HG03457 (cell line): ENCODE results near the gene PC.

Source experiments
- ATAC-seq: cut with Tn5 transposase; IDR thresholded peaks from one replicate; pipeline ENCODE4 v1.9.1; 2021; ENCODE audit warnings: moderate number of reproducible peaks; ENCODE audit not compliant: unreplicated experiment

Gene PC

DNA sequence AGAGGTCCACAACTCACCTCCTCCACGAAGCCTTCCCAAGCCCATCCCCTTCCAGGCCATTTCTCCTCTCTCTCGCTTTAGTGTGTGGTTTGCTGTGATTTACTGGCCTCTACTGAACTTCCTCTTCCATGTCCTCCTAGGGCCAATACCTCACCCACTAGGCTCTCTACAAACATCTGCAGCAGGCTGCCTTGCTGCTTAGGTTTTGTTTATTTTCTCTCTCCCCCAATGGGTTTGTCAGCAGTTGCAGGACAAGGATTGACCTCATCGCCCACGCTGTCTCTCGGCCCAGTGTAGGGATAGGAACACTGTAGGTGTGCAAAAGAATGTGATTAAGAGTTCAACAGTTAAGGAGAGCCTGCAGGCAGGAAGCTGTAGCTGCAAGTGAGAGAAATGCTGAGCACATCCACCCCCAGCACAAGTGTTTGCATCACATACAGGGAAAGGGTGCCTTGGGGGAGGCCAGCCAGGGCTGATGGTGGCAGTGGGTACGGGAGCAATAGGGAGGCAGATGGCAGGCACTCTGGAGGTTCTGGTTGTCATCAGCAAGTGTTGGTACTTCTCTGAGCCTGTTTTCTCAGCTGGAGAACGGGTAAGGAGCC, 1.4 kb downstream of the PC start:
- no peak for ATAC-seq

DNA sequence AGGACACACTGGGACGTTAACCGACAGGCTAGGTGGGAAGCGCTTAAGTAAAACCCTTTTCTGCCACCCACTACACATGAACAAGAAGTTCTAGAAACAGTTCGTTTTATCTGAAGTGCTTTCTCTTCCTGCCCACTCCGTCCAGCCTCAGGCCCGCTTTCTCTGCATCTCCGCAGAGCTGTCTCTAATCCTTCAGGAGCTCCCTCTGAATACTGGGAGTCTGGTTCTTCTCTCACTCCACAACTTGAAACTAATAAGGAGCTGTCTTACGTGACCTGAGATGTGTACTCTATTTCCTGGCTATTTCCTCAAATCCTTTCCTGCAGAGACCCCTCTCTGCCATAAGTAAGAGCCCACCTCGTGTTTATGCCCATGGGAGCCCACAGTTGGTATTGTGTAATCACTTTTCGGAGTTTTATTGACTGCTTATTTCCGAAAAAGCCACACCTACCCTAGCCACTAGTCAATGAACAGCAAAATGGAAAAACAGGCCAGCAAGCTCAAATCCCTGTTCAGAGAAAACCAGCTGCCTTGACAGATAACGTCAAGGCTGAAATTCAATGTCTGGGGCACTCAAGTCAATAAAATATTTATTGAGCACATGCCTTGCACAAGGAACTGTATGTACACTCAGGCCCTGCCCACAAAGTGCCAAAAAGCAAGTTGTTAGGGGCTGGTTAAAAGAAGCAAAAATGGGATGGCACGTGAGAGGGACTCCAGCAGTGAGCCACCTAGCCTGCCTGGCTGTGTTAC, 4.9 kb downstream of the PC start:
- no peak for ATAC-seq

GRCh38 chr11:66951927-66952337, 6.3 kb downstream of the PC start:
- ATAC-seq: no peak

DNA sequence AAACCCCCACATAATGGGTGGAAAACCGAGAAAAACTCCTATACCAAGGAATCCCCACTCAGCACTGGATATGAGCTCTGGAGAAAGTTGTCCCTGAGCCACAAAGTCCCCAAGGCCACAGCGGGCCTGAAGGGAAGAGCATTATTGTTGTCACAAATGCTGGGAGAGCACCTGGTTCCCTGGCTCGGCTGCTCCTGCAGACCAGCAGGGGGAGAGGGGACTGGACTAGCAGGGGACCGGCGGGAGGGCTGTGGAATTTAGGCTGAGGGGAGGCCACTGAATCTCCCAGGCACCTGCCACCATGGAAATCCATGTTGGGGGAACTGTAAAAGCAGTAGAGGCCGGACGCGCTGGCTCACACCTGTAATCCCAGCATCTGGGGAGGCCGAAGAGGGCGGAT, 7.0 kb downstream of the PC start:
- no peak for ATAC-seq

DNA sequence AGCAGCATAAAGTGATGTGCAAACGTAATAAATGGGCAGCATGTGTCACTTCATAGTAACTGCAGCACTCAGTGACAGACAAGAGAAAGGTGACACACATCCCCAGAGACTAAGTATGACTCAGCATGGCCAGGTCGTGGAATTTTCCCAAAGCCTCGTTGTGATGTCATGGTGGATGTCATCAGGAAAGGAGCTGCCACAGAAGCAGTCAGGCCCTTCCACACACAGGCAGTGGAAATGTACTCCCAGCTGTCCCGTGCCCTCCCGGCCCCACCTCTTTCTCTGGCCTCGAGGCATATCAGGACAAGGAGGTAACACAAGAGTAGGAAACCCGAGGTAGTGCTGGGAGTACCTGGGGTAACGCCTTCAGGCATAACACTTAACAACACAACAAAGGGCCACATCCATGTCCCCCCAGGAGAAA, 8.1 kb downstream of the PC start:
- no peak for ATAC-seq

- ATAC-seq: no peak
Measured at GRCh38 chr11:66938582-66939135, 19.5 kb downstream of the PC start.

- ATAC-seq: no peak
Measured at GRCh38 chr11:66937193-66937733, 20.9 kb downstream of the PC start.

GRCh38 chr11:66936311-66936711, 21.9 kb downstream of the PC start:
- no peak for ATAC-seq

DNA sequence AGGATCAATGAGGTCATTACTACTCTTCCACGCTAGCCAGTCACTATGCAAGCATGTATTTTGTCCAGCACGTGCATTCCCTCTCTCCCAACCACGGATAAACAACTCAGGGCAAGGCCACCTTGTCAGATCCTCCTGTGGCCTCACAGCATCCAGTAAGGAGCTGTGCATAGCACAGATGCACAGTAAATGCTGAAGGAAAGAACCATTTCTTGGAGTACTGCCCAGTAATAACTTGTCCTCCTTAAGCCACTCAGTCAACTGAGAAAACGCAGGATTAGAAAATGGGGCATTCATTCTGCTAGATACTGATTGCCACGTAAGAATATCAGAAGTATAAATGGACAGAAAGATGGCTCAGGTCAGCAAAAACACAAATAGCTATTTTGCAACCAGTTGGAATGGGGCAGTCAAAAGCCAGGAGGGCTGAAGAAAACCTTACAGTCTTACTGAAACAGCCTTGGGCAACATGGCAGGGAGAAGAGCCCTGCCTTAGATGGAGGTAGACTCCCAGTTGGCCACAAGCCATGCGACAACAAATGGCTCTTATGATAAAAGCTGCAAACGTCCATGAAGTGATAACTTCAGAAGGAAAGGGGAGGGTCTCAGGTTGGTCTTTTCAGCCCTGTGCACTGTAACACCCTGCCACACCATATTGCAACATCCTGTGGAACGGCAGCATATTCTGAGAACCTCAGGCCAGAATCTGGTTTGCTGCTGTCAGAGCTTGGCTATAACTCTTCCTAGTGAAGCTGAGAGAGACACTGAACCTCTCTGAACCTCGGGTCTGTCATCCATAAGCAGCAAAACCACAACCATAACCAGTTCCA, 23.0 kb downstream of the PC start:
- no peak for ATAC-seq

DNA sequence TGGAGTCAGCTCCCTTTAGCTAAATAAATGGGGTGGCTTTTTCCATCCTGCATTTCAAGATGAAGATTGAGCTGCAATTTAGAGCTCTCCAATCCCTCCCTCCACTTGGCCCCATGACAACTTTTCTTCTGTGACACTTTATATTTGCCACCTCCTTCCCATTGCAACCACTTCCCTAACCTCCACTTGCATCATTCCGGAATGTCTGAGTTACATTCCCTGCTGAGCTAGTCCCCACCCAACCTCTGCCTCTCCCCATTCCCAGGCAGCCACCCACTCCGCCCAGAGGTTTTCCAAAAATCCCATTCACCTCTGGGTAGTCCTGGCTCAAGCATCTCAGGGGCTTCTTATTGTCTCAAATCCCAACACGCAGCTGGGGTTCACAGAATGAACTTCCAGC, 24.7 kb downstream of the PC start:
- no peak for ATAC-seq

- no peak for ATAC-seq
Measured at GRCh38 chr11:66932543-66932942, 25.6 kb downstream of the PC start.

- no peak for ATAC-seq
Measured at GRCh38 chr11:66929753-66930152, 28.4 kb downstream of the PC start.

GRCh38 chr11:66924272-66924671, 33.9 kb downstream of the PC start:
- no peak for ATAC-seq

DNA sequence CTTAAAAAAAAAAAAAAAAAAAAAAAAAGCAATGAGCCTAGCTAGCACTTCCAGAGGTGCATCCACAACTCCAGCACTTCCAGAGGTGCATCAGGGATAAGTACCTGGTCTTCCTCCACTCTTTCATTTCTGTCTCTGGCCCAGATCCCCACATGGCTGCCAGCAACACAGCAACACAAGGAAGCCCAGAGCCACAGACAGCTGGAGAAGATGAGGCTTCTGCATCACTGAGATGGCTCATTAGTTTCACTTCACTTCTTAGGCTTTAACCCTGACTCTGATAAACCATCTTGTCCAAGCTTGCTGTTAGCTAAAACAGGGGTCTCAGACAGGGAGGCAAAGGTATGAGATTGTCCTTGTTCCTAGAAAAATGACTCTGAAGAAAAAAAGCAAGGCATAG, 35.6 kb downstream of the PC start:
- no peak for ATAC-seq

DNA sequence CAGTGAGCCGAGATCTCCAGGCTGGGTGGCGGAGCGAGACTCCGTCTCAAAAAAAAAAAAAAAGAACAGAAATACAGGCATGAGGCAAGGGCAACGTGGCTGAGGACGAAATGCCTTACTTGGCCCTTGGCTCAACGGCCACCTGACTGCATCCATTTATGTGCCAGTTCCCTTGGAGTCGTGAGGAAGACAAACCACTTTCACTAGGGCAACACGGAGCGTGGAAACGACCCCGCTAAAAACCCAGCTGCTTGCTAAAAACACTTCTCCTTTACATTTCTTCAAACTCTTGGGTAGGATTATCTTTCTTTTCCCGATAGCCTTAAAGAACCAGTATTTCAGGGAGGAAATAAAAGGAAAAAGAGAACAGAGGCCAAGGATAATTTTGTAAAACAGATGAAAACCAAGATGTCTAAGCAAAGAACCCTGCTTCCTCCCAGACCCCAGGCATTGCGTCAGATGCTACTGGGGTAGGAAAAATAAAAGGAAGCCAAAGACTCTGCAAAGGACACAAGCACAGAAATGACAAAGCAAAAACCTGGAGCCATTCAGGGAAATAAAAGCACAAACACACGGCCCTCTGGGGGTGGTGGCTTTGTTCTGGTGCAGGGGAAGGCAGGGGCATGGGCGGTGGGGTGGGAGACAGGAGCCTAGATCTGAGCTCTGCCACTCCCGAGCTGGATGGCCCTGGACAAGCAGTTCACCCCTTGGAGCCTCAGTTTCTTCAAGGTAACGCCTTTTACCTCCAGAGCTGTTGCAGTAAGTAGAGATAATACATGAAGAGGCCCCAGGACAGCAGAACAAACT, 37.0 kb downstream of the PC start:
- ATAC-seq: no peak

DNA sequence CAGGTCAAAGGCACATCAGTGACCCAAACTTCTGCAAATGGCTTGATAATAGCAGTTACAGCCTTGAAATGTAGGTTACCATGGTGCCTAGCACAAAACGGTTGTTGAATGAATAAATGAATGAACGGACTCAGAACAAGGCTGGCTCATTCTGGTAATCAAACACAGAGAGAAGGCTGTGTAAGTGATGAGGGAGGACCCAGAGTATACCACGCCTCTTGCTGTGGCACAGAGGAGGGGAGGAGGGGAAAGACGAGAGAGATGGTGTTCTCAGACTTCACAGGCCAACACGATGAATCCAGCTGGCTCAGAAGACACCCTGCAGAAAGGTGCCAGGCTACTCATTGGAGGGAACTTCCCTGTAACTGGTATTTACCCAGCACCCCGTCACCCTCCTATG, 38.3 kb downstream of the PC start:
- ATAC-seq: no peak

DNA sequence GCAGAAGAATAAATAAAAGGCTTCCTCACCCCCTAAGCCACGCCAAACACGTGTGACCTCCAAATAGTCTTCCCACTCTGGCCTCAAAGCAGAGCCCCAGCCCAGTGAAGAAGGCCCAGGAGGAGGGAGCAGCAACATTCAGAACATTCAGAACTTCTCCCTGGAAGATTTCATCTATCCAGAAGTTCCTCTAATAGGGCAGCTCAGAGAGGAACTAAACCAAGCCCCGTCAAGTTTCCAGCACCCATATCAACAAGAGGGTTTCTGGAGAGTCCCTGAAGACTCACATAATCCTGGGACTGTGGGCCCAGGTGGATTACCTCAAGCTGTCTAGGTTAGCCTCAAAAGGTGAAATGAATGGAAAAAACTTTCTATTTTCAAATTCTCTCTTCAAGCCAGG, 39.4 kb downstream of the PC start:
- no peak for ATAC-seq

GRCh38 chr11:66915866-66916265, 42.3 kb downstream of the PC start:
- ATAC-seq: no peak

- no peak for ATAC-seq
Measured at GRCh38 chr11:66915046-66915832, 42.9 kb downstream of the PC start.

GRCh38 chr11:66914505-66914904, 43.7 kb downstream of the PC start:
- ATAC-seq: no peak
